Activated naive CD4-positive, alpha-beta T cell treated with anti-CD3 and anti-CD28 coated beads for 36 hours (primary cell): Measurements from ENCODE around the gene PIGP. TPM values are rescaled to one million over a fixed set of nuclear protein-coding genes. Genes with fewer than 3 reads are reported as not detected.
"Not testable (repeated sequence)": the region's sequence is repeated elsewhere in the genome, so short reads cannot be mapped to it uniquely, and the experiment has no call there.

Experiments
- CTCF ChIA-PET: fragments of 350-600 bp; sonication (Branson Sonifier 250); formaldehyde crosslinking; loops from one replicate; lab custom pipeline; 2021; ENCODE audit warnings: antibody characterized with exemption; lab: Charles Lee
- DNase-seq: peaks from one replicate; pipeline ENCODE4 v3.0.0-alpha.2; 2020
- H3K27ac Mint-ChIP-seq: one replicate; pipeline ENCODE4 v1.8.0; 2021; ENCODE audit warnings: mild to moderate bottlenecking, mixed read lengths
- H3K27me3 Mint-ChIP-seq: one replicate; pipeline ENCODE4 v1.8.0; 2021; ENCODE audit warnings: low read depth, mixed read lengths
- H3K36me3 Mint-ChIP-seq: one replicate; pipeline ENCODE4 v1.8.0; 2021; ENCODE audit warnings: low read depth, mixed read lengths
- H3K4me1 Mint-ChIP-seq: one replicate; pipeline ENCODE4 v1.8.0; 2021; ENCODE audit warnings: low read depth, mixed read lengths
- H3K4me3 Mint-ChIP-seq: one replicate; pipeline ENCODE4 v1.8.0; 2021; ENCODE audit warnings: mild to moderate bottlenecking, moderate library complexity, mixed read lengths
- H3K9me3 Mint-ChIP-seq: one replicate; pipeline ENCODE4 v1.8.0; 2021; ENCODE audit warnings: mixed read lengths
- intact Hi-C: fragments of 100-400 bp; cut with micrococcal nuclease; formaldehyde crosslinking; loops from one replicate; pipeline ENCODE4 v1.15.1; 2023
- total RNA-seq, 2 experiments: library from RNA; stranded (reverse); gene quantifications; one replicate each; pipeline ENCODE4 v1.2.3, GENCODE V29; 2021

The PIGP gene
- total RNA-seq, 2 experiments from 2014 or later: 12.0 to 16.9 TPM

DNA sequence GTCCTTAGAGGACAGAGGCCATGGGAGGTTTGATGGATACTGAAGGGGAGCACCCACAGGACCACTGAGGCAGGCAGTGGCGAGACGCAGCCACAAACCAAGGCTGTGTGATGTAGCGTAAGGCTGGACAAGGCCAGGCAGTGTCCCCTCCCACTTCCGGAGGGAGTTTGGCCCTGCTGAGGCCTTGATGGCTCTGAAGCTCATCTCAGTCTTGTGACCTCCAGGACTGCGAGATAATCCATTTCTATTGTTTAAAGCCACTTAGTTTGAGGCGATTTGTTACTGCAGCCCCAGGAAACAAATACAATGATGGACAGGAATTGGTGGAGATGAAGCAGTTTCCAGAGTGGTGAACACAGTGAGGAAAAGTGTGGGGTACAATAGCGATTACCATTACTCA, 15.3 kb downstream of the PIGP start:
- H3K27me3 Mint-ChIP-seq: no peaks in the 10 kb centered on the region
- H3K9me3 Mint-ChIP-seq: no peaks in the 10 kb centered on the region
- H3K4me3 Mint-ChIP-seq: no peak overlapping the region
- intact Hi-C loops: no loop called here
- no peaks in the 10 kb centered on the region for H3K36me3 Mint-ChIP-seq
- no peaks in the 10 kb centered on the region for H3K4me1 Mint-ChIP-seq
- DNase-seq: no peak
- CTCF ChIA-PET: no interaction called here
- H3K27ac Mint-ChIP-seq: no peak overlapping the region

DNA sequence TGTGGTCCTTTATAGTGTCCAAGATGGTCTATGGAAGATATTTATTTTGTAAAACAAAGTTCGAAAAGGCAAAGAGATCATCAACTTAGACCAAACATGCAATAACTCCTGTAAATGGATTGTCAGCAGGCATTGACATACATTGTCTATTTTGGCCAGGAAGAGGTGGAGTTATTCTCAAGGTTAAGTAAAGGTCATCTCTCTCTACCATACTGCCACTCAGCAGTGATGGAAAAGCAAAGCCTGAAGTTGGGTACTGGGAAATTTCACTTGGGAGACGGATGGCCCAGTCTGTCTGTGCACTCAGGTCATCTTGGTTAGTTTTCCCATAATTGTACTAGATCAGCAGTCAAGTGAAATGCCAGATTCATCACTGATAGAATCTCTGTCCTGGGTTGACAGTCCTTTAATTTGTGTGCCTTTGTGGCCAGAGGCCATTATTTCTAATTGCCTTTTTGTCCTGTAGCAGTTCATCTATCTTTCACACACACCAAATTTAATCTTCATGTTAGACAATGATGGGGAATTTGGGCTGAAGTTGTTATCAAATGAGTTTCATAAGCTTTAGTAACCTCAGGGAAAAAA, 17.5 kb downstream of the PIGP start:
- no peaks in the 10 kb centered on the region for H3K4me1 Mint-ChIP-seq
- H3K4me3 Mint-ChIP-seq: no peak overlapping the region
- intact Hi-C loops: no loop called here
- H3K36me3 Mint-ChIP-seq: no peaks in the 10 kb centered on the region
- H3K27me3 Mint-ChIP-seq: no peaks in the 10 kb centered on the region
- CTCF ChIA-PET: no interaction called here
- no peaks in the 10 kb centered on the region for H3K9me3 Mint-ChIP-seq
- no peak overlapping the region for H3K27ac Mint-ChIP-seq
- no peak for DNase-seq

- H3K36me3 Mint-ChIP-seq, H3K4me3 Mint-ChIP-seq, H3K27ac Mint-ChIP-seq, intact Hi-C loops, H3K4me1 Mint-ChIP-seq, DNase-seq, H3K9me3 Mint-ChIP-seq, H3K27me3 Mint-ChIP-seq: not testable (repeated sequence)
- CTCF ChIA-PET: interaction anchor here (0.9 kb wide), 1 partner anchor 40 kb away, joined by 3 read pairs; no protein-coding TSS in a partner anchor
Measured at GRCh38 chr21:37049741-37050140, 23.1 kb downstream of the PIGP start.

DNA sequence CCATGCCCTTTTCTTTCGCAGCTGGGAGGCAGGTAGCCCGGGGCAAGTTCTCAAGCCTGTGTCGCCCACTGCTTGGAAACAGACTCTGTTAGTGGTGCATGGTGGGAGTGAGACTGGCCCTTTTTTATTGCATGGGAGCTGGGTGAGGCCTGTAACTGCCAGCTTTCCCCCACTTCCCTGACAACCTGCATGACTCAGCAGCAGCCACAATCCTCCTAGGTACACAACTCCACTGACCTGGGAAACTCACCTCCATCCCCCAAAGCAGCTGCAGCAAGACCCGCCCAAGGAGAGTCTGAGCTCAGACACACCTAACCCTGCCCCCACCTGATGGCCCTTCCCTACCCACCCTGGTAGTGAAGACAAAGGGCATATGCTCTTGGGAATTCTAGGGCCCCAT, 25.8 kb downstream of the PIGP start:
- H3K27ac Mint-ChIP-seq: no peak overlapping the region
- no peaks in the 10 kb centered on the region for H3K36me3 Mint-ChIP-seq
- H3K4me1 Mint-ChIP-seq: peaks cover 8% of the 10 kb centered on the region
- intact Hi-C loops: no loop called here
- no peaks in the 10 kb centered on the region for H3K9me3 Mint-ChIP-seq
- DNase-seq: no peak
- no peak overlapping the region for H3K4me3 Mint-ChIP-seq
- peaks cover 4% of the 10 kb centered on the region for H3K27me3 Mint-ChIP-seq
- CTCF ChIA-PET: interaction anchor here (0.6 kb wide), 1 partner anchor 626 kb away, joined by 3 read pairs; no protein-coding TSS in a partner anchor

DNA sequence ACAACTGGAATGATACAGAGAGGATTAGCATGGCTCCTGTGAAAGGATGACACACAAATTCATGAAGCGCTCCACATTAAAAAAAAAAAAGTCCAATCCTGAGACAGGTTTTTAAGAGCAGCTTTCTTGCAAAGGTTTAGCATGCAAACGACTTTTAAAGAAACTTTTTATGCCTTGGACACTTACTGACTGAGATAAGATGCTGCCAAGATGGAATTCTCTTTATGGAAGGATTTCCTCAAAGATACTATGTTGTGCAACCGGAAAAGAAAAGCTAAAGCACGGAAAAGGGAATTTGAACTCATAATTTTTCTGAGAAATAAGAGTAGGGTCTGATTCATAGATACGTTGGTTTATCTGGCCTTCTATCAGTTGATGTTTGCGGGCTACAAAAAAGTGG, 27.3 kb downstream of the PIGP start:
- Mint-ChIP-seq H3K4me1 (peaks cover 8% of the 10 kb centered on the region), H3K27me3 (peaks cover 4% of the 10 kb centered on the region), H3K9me3 (no peaks in the 10 kb centered on the region), H3K27ac (no peak overlapping the region), H3K36me3 (no peaks in the 10 kb centered on the region), H3K4me3 (no peak overlapping the region)
- intact Hi-C loops: no loop called here
- CTCF ChIA-PET: interaction anchor here (1.1 kb wide), 1 partner anchor 38 kb away, joined by 3 read pairs; no protein-coding TSS in a partner anchor
- no peak for DNase-seq

DNA sequence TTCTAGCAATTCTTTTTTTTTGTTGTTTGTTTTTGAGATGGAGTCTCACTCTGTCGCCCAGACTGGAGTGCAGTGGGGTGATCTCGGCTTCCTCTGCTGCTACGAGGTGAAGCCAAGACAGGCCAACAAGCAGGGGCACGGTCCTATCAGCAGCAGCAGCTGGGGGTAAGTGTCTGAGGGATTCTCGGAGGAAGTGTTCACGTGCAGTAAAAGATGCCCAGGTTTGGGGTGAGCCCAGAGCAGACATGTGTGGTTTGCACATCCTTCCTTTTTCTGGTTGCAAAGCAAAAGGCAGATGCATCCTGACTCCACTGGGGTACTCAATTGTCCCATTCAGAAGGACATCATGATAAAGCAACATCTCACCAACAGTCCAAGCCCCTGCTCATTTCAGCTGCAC, 27.7 kb downstream of the PIGP start:
- H3K27ac Mint-ChIP-seq: no peak overlapping the region
- no peak overlapping the region for H3K4me3 Mint-ChIP-seq
- peak; percentile 6 for DNase-seq
- CTCF ChIA-PET: interaction anchor here (0.6 to 1.1 kb wide), 2 partner anchors 39 to 510 kb away, joined by 3 read pairs; no protein-coding TSS in a partner anchor
- H3K27me3 Mint-ChIP-seq: peaks cover 4% of the 10 kb centered on the region
- H3K9me3 Mint-ChIP-seq: no peaks in the 10 kb centered on the region
- intact Hi-C loops: no loop called here
- H3K4me1 Mint-ChIP-seq: peaks cover 8% of the 10 kb centered on the region
- no peaks in the 10 kb centered on the region for H3K36me3 Mint-ChIP-seq

- intact Hi-C loops: no loop called here
- no peak overlapping the region for H3K27ac Mint-ChIP-seq
- H3K36me3 Mint-ChIP-seq: no peaks in the 10 kb centered on the region
- no peak for DNase-seq
- H3K9me3 Mint-ChIP-seq: no peaks in the 10 kb centered on the region
- CTCF ChIA-PET: interaction anchor here (0.6 to 0.7 kb wide), 2 partner anchors 249 to 510 kb away, joined by 3 read pairs; no protein-coding TSS in a partner anchor
- no peak overlapping the region for H3K4me3 Mint-ChIP-seq
- H3K27me3 Mint-ChIP-seq: peaks cover 4% of the 10 kb centered on the region
- peaks cover 8% of the 10 kb centered on the region for H3K4me1 Mint-ChIP-seq
Measured at GRCh38 chr21:37044643-37045042, 28.2 kb downstream of the PIGP start.

GRCh38 chr21:37043818-37044217, 29.1 kb downstream of the PIGP start:
- no peak for DNase-seq
- Mint-ChIP-seq H3K27ac (no peak overlapping the region), H3K4me1 (peaks cover 8% of the 10 kb centered on the region), H3K36me3 (no peaks in the 10 kb centered on the region), H3K27me3 (peaks cover 4% of the 10 kb centered on the region), H3K4me3 (no peak overlapping the region), H3K9me3 (no peaks in the 10 kb centered on the region)
- intact Hi-C loops: no loop called here
- CTCF ChIA-PET: no interaction called here

DNA sequence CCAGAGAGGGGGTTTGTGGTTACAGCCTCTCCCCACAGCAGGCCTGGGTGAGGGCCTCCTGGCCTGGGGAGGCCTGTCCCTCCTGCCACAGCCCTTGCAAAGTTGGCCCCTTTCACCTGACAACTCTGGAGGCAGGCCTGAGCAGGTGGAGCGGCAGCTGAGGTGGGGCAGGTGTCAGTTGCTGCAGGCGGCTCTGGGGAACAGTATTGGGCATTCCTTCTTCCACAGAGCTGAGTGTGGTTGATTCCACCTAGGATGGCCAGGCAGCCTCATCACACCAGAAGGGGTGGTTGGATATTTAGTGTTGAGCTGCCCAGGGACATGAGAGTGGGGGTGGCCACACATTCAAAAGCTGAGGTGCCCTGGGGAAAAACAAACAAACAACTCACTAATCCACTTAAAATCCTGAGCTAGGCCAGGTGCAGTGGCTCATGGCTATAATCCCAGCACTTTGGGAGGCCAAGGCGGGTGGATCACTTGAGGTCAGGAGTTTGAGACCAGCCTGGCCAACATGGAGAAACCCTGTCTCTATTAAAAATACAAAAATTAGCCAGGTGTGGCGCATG, 31.1 kb downstream of the PIGP start:
- Mint-ChIP-seq H3K36me3 (no peaks in the 10 kb centered on the region), H3K27ac (no peak overlapping the region), H3K9me3 (no peaks in the 10 kb centered on the region), H3K4me3 (no peak overlapping the region), H3K4me1 (peaks cover 8% of the 10 kb centered on the region), H3K27me3 (no peaks in the 10 kb centered on the region)
- intact Hi-C loops: no loop called here
- DNase-seq: no peak
- CTCF ChIA-PET: interaction anchor here (1.2 kb wide), 1 partner anchor 410 kb away, joined by 4 read pairs; no protein-coding TSS in a partner anchor

GRCh38 chr21:37040212-37040611, 32.7 kb downstream of the PIGP start:
- CTCF ChIA-PET: no interaction called here
- H3K4me1 Mint-ChIP-seq: peaks cover 6% of the 10 kb centered on the region
- H3K36me3 Mint-ChIP-seq: no peaks in the 10 kb centered on the region
- H3K27me3 Mint-ChIP-seq: peaks cover 3% of the 10 kb centered on the region
- no peak overlapping the region for H3K27ac Mint-ChIP-seq
- intact Hi-C loops: no loop called here
- H3K9me3 Mint-ChIP-seq: no peaks in the 10 kb centered on the region
- H3K4me3 Mint-ChIP-seq: no peak overlapping the region
- DNase-seq: no peak

DNA sequence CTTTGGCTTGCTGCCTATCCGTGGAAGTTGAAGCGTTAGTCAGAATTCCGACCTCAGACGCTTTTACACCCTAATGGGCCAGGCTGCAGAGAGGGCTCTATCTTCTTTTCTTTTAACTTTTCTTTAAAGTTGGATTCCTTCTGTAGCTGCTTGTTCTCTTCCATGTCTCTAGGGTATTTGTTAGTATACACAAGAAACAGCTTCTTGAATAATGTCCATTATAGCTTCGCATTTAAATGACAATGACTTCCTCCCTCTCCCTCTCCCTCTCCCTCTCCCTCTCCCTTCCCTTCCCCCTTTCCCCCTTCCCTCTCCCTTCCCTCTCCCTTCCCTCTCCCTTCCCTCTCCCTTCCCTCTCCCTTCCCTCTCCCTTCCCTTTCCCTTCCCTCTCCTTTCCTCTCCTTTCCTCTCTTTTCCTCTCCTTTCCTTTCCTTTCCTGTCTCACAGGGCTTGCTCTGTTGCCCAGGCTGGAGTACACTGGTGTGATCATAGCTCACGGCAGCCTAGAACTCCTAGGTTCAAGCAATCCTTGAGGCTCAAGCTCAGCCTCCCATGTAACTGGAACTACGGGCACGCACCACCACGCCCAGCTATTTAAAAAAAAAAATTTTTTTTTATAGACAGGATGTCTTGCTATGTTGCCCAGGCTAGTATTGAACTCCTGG, 33.3 kb downstream of the PIGP start:
- peaks cover 3% of the 10 kb centered on the region for H3K27me3 Mint-ChIP-seq
- no peak for DNase-seq
- H3K36me3 Mint-ChIP-seq: no peaks in the 10 kb centered on the region
- no peak overlapping the region for H3K27ac Mint-ChIP-seq
- H3K4me1 Mint-ChIP-seq: no peaks in the 10 kb centered on the region
- CTCF ChIA-PET: interaction anchor here (0.6 to 0.7 kb wide), 4 partner anchors 26 to 438 kb away, joined by 3 to 4 read pairs (median 3); no protein-coding TSS in a partner anchor
- intact Hi-C loops: no loop called here
- H3K4me3 Mint-ChIP-seq: no peak overlapping the region
- H3K9me3 Mint-ChIP-seq: no peaks in the 10 kb centered on the region

- no peak for DNase-seq
- intact Hi-C loops: no loop called here
- Mint-ChIP-seq H3K4me3 (no peak overlapping the region), H3K27me3 (peaks cover 3% of the 10 kb centered on the region), H3K9me3 (no peaks in the 10 kb centered on the region), H3K36me3 (no peaks in the 10 kb centered on the region), H3K4me1 (no peaks in the 10 kb centered on the region), H3K27ac (no peak overlapping the region)
- CTCF ChIA-PET: interaction anchor here (1.0 kb wide), 1 partner anchor 26 kb away, joined by 3 read pairs; no protein-coding TSS in a partner anchor
Measured at GRCh38 chr21:37036177-37036576, 36.7 kb downstream of the PIGP start.
